Measurements from ENCODE around the gene CBFB. TPM values are rescaled to one million over a fixed set of nuclear protein-coding genes. Genes with fewer than 3 reads are reported as not detected.
A peak's percentile ranks its signal among the peaks of the same experiment; 100 is the strongest.

Gene CBFB
- total and polyA plus RNA-seq, 2 of the 13 experiments (the other 11 are each of a cell fraction or from before 2014, with no cell fraction given), result 22.1 to 70.8 TPM

DNA sequence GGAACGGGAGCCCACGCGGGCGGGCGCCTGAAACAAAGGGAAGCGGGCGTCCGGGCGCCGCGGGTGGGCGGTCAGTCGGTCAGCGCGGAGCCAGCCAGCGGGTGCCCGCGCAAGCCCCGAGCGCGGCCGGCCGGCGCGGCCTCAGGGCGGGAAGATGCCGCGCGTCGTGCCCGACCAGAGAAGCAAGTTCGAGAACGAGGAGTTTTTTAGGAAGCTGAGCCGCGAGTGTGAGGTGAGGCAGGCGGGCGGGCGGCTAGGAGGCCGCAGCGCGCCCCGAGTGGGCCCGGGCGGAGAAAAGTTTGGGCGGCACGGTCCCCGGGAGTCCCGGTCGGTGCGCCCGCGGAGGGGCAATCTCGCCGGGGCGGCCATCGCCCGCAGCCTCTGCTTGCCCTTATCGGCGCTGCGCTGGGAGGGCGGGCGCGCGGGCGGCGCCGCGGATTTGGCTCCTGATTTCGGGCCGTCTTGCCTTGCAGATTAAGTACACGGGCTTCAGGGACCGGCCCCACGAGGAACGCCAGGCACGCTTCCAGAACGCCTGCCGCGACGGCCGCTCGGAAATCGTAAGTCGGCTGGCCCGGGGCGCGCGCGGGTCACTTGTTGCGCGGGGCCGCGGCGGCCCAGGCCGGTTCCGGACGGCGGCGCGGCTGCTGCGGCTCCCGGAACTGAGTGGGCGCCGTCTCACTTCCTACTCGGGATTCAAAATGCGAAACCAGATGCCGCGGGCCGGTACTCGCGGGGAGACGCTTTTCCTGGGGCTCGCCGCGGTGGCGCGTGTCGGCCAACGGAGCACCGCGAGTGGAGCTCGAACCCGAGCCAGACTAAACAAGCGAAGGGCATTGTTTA lies 526 bp downstream of the CBFB start (continued):
- TF ChIP-seq, protein P1, sequence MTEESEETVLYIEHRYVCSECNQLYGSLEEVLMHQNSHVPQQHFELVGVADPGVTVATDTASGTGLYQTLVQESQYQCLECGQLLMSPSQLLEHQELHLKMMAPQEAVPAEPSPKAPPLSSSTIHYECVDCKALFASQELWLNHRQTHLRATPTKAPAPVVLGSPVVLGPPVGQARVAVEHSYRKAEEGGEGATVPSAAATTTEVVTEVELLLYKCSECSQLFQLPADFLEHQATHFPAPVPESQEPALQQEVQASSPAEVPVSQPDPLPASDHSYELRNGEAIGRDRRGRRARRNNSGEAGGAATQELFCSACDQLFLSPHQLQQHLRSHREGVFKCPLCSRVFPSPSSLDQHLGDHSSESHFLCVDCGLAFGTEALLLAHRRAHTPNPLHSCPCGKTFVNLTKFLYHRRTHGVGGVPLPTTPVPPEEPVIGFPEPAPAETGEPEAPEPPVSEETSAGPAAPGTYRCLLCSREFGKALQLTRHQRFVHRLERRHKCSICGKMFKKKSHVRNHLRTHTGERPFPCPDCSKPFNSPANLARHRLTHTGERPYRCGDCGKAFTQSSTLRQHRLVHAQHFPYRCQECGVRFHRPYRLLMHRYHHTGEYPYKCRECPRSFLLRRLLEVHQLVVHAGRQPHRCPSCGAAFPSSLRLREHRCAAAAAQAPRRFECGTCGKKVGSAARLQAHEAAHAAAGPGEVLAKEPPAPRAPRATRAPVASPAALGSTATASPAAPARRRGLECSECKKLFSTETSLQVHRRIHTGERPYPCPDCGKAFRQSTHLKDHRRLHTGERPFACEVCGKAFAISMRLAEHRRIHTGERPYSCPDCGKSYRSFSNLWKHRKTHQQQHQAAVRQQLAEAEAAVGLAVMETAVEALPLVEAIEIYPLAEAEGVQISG (CRISPR knock-in tag; IDR thresholded peaks at IDR 0.05), result peak; percentile 51
- TF ChIP-seq ZNF598 (CRISPR knock-in tag; IDR thresholded peaks at IDR 0.05; ENCODE audit: borderline replicate concordance) (no peak), NCOA1 (CRISPR knock-in tag; IDR thresholded peaks at IDR 0.05) (peak; percentile 72; the same call in 1 of the 2 replicates), ZNF274 (CRISPR knock-in tag; IDR thresholded peaks at IDR 0.05) (peak; percentile 29; the same call in 1 of the 2 replicates), RBM22 (optimal IDR thresholded peaks at IDR 0.05; ENCODE audit: low read length) (no peak), ASH2L (IDR thresholded peaks at IDR 0.05; ENCODE audit: insufficient read length, low read depth, low read length) (peak; percentile 80), SATB2 (CRISPR knock-in tag; IDR thresholded peaks at IDR 0.05) (0 out of 2 replicates have a peak, but pooled peaks have one; percentile 36), SKI (IDR thresholded peaks at IDR 0.05; ENCODE audit: partially characterized antibody) (peak; percentile 36), RCOR2 (CRISPR knock-in tag; IDR thresholded peaks at IDR 0.05) (no peak), ZMAT3 (CRISPR knock-in tag; conservative IDR thresholded peaks at IDR 0.05) (peak; percentile 5; the same call in 1 of the 2 replicates), ZFP82 (CRISPR knock-in tag; IDR thresholded peaks at IDR 0.05; ENCODE audit: borderline replicate concordance) (peak; percentile 75; the same call in 1 of the 2 replicates), ZNF367 (CRISPR knock-in tag; IDR thresholded peaks at IDR 0.05; ENCODE audit: borderline replicate concordance) (0 out of 2 replicates have a peak, but pooled peaks have one; percentile 15), MBD4 (IDR thresholded peaks at IDR 0.05; ENCODE audit: borderline replicate concordance, low read length) (no peak), ZNF124 (CRISPR knock-in tag; IDR thresholded peaks at IDR 0.05) (no peak), ZNF891 (CRISPR knock-in tag; IDR thresholded peaks at IDR 0.05) (no peak), MXI1 (IDR thresholded peaks at IDR 0.05; ENCODE audit: borderline replicate concordance, low read depth, low read length) (no peak)
- TF ChIP-seq, protein P2, sequence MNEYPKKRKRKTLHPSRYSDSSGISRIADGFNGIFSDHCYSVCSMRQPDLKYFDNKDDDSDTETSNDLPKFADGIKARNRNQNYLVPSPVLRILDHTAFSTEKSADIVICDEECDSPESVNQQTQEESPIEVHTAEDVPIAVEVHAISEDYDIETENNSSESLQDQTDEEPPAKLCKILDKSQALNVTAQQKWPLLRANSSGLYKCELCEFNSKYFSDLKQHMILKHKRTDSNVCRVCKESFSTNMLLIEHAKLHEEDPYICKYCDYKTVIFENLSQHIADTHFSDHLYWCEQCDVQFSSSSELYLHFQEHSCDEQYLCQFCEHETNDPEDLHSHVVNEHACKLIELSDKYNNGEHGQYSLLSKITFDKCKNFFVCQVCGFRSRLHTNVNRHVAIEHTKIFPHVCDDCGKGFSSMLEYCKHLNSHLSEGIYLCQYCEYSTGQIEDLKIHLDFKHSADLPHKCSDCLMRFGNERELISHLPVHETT (CRISPR knock-in tag; conservative IDR thresholded peaks at IDR 0.05), result no peak; the same call in 1 of the 2 replicates
- TF ChIP-seq, protein P3, sequence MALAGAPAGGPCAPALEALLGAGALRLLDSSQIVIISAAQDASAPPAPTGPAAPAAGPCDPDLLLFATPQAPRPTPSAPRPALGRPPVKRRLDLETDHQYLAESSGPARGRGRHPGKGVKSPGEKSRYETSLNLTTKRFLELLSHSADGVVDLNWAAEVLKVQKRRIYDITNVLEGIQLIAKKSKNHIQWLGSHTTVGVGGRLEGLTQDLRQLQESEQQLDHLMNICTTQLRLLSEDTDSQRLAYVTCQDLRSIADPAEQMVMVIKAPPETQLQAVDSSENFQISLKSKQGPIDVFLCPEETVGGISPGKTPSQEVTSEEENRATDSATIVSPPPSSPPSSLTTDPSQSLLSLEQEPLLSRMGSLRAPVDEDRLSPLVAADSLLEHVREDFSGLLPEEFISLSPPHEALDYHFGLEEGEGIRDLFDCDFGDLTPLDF (CRISPR knock-in tag; IDR thresholded peaks at IDR 0.05), result 0 out of 2 replicates have a peak, but pooled peaks have one; percentile 43
- TF ChIP-seq, protein P4, sequence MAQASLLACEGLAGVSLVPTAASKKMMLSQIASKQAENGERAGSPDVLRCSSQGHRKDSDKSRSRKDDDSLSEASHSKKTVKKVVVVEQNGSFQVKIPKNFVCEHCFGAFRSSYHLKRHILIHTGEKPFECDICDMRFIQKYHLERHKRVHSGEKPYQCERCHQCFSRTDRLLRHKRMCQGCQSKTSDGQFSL (CRISPR knock-in tag; IDR thresholded peaks at IDR 0.05), result no peak
- TF ChIP-seq, protein P5, sequence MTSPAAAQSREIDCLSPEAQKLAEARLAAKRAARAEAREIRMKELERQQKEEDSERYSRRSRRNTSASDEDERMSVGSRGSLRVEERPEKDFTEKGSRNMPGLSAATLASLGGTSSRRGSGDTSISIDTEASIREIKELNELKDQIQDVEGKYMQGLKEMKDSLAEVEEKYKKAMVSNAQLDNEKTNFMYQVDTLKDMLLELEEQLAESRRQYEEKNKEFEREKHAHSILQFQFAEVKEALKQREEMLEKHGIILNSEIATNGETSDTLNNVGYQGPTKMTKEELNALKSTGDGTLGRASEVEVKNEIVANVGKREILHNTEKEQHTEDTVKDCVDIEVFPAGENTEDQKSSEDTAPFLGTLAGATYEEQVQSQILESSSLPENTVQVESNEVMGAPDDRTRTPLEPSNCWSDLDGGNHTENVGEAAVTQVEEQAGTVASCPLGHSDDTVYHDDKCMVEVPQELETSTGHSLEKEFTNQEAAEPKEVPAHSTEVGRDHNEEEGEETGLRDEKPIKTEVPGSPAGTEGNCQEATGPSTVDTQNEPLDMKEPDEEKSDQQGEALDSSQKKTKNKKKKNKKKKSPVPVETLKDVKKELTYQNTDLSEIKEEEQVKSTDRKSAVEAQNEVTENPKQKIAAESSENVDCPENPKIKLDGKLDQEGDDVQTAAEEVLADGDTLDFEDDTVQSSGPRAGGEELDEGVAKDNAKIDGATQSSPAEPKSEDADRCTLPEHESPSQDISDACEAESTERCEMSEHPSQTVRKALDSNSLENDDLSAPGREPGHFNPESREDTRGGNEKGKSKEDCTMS (CRISPR knock-in tag; conservative IDR thresholded peaks at IDR 0.05), result no peak
